Stimulated activated CD8-positive, alpha-beta memory T cell treated with anti-CD3 and anti-CD28 coated beads, Interleukin-15, amount 100 ng/mL, for 24 hours (primary cell): Measurements from ENCODE around the gene DCBLD2.
A peak's percentile ranks its signal among the peaks of the same experiment; 100 is the strongest.

Source experiments
- DNase-seq: peaks from one replicate; pipeline ENCODE4 v3.0.0-alpha.2; 2020; ENCODE audit warnings: low read depth

Gene DCBLD2, protein sequence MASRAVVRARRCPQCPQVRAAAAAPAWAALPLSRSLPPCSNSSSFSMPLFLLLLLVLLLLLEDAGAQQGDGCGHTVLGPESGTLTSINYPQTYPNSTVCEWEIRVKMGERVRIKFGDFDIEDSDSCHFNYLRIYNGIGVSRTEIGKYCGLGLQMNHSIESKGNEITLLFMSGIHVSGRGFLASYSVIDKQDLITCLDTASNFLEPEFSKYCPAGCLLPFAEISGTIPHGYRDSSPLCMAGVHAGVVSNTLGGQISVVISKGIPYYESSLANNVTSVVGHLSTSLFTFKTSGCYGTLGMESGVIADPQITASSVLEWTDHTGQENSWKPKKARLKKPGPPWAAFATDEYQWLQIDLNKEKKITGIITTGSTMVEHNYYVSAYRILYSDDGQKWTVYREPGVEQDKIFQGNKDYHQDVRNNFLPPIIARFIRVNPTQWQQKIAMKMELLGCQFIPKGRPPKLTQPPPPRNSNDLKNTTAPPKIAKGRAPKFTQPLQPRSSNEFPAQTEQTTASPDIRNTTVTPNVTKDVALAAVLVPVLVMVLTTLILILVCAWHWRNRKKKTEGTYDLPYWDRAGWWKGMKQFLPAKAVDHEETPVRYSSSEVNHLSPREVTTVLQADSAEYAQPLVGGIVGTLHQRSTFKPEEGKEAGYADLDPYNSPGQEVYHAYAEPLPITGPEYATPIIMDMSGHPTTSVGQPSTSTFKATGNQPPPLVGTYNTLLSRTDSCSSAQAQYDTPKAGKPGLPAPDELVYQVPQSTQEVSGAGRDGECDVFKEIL

DNA sequence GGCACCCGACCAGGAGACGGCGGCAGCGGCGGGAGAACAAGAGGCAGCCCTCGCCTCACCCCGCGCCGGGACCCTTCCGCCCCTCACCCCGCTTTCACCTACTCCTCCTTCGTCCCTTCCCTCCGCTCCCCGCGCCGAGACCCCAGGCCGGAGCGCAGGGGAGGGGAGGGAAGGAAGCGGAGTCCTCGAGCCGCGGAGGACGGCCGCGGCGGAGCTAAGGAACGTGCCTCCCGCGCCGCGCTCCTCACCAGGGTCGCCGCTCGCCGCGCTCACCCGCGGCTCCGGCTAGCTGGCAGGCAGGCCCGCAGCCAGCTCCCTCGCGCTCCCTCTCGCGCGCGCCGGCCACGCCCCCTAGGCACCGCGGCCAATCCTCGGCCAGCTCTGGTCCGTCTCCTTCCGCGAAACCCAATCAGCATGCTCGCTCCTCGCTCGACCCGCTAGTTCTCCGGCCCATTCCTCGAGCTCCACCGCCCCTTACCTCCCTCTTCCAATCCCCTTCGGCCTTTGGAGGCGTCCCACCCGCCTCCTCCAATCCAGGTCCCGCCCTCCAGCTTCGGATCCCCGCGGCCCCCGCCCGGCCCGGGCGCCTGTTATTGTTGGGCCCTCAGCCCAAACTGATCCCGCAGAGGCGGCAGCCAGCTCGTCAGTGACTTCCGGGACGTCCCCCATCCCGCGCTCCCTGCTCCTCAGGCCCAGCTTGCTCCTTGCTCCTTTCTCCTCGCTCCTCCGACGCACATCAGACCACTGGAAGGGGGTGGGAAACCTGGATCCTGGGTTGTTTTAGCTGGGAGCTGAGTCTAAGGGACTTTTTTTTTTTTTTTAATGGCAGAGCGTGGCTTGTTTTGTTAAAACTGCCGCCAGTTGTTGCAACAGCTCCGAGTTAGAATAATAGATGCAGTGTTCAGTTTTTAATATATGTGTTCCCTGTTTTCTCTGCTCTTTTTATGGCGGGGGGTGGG, at the start of gene DCBLD2:
DCBLD2 (minus strand) TSS at position 304 of the 959 bp plus-strand sequence. CDS start 369 bp downstream, outside the sequence.
- DNase-seq: peak; percentile 74

DNA sequence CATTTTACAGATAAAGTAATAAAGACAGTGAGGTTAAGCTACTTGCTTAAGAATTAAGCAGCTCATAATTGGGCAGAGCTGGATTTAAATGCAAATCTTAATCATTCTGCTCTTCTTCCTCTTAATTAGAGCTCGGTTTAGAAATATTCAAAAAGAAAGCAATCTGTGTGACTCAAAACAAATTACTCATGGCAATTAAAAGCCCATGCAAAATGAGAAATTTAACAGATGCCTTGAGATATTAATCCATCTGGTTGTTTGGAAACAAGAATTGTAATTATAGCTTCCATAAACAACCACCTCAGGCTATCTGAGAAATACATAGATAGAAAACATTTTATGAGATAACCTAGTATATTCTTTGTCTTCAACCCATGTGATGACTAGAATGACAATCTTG, 44.2 kb upstream of the DCBLD2 start:
- no peak for DNase-seq

- no peak for DNase-seq
Measured at GRCh38 chr3:98945101-98945524, 43.6 kb upstream of the DCBLD2 start.

DNA sequence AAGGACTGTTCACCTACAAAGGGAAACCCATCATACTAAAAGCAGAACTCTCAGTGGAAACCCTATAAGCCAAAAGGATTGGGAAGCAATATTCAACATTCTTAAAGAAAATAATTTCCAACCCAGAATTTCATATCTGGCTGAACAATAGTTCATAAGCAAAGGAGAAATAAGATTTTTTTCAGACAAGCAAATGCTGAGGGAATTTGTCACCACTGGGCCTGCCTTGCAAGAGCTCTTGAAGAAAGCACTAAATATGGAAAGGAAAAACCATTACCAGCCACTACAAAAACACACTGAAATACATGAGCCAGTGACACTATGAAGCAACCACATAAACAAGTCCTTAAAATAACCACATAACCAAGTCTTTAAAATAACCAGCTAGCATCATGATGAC, 28.9 kb upstream of the DCBLD2 start:
- DNase-seq: no peak

GRCh38 chr3:98921957-98922356, 20.5 kb upstream of the DCBLD2 start:
- no peak for DNase-seq

DNA sequence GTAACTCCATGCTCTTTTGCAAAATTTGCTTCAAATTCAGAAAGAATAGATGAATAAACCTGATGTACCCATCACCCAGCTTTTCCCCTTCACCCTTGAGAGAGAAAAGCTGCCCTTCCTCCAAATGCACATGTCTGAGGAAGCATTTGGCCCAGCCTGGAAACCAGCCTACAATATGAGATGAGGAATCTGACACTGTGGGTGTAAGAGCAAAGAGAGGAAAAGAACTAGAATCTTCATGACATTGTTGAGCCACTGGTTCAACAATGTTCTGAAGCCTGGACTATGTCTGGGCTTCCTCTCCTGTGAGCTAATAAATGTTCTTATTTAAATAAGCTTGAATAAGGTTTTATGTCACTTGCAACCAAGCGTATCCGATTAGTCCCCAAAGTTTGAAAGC, 18.7 kb upstream of the DCBLD2 start:
- no peak for DNase-seq

GRCh38 chr3:98918586-98918985, 17.1 kb upstream of the DCBLD2 start:
- no peak for DNase-seq

- DNase-seq: no peak
Measured at GRCh38 chr3:98917608-98918007, 16.1 kb upstream of the DCBLD2 start.

GRCh38 chr3:98914210-98915080, 12.9 kb upstream of the DCBLD2 start:
- no peak for DNase-seq

- DNase-seq: no peak
Measured at GRCh38 chr3:98912448-98912847, 11.0 kb upstream of the DCBLD2 start.

DNA sequence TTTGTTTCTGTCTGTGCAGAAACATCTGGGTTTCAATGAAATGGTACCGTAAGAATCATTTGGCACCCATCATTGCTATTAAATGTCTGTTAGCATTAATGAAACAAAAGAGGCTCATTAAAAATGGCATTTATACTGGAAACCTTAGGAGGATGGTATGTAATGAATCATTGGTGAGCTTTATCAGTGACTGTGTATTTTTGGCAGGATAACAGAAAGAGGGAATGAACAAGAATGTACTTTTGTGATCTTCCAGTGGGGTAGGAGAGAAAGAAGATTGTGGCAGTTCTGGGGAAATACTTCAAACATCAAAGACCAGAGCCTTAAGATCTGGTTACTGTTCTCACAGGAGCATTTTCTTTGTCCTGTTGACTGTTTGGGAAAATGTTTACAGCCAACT, 4.7 kb upstream of the DCBLD2 start:
- no peak for DNase-seq

DNA sequence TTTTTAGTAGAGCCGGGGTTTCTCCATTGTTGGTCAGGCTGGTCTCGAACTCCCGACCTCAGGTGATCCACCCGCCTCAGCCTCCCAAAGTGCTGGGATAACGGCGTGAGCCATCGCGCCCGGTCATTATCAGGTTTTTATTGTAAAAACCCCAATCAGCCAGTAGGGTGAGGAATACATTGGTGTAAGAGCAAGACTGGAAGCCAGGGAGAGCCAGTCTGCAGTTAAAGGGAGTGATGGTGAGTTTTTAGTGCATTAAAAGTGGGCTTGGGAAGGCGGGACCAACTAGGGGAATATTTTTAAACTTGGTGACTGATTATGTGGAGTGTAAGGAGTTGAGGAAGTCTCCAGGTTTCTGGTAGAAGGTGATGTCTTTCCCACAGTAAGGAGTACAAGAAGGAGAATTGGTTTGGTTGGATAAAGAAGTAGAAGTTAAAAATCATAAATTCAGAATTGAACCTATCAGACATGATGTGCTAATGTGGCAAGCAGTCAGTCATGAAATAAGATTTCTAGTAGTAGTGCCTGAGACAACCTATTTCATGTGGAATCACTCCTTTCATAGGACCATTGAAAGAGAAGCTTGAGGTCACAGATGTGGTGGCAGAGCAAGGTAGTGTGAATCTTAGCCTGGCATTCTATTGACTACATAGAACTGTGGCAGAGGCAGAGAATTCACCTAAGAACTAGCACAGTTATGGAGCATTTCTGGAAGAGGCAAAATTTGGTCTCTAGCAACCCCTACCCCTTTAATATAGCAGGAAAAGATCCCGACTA, 2.4 kb upstream of the DCBLD2 start:
- no peak for DNase-seq

DNA sequence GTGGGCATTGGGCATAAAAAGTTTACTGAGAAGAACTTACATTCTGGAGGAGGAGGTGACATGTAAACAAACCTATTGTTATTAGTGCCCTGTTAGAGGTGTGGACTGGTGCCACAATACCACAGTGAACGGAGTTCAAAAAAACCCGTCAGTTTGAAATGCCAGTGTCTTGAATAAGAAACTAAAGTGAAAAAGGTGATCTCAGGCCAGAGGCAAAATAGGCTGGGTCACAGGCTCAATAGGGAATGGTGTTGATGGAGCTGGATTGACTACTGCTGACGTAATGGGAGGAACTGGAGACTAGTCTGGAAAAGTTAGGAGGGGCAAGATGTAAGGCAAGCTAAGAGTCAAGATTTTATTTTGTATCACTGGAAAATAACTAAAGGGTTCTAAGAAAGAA, 1.6 kb upstream of the DCBLD2 start:
- DNase-seq: no peak

- no peak for DNase-seq
Measured at GRCh38 chr3:98902351-98902740, 851 bp upstream of the DCBLD2 start.

- no peak for DNase-seq
Measured at GRCh38 chr3:98901119-98901391, 440 bp downstream of the DCBLD2 start.

DNA sequence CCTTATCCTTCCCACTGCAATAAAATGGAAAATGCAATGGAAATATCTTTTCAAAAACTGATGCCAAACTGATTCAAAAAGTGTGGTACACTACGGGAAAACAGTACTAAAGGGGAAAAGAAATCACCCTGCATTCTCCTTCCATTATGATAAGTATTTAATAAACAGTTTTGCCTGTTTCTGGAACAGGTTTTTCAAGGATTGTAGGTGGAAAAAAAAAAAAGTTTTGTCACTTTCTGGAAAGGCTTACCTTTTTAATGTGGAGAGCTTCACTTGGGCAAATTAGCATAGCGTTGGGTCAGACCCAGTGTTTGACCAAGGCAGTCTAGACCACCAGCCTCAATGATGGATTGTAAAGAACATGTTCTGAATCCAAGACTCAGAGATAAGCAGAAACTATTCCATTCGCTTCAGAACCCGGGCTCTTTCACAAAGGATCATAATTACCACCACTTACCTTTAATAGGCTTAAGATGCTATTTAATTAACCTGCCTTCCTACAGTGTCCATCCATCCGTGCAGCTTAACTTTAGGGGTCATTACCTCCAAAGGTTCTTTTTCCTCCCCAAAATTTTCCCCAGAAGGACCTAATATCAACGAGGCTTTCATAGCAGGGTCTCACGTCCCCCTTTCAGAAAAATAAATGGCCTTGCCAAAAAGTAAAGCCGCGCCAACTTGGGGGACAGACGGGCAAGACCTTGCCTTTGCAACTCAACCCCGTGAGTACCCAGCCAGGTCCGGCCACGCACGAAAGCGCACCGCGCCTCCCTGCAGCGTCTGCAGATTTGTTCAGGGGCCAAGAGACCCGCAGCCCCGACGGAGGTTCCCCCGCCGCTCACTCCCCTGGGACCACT, 1.0 kb downstream of the DCBLD2 start:
- DNase-seq: no peak

DNA sequence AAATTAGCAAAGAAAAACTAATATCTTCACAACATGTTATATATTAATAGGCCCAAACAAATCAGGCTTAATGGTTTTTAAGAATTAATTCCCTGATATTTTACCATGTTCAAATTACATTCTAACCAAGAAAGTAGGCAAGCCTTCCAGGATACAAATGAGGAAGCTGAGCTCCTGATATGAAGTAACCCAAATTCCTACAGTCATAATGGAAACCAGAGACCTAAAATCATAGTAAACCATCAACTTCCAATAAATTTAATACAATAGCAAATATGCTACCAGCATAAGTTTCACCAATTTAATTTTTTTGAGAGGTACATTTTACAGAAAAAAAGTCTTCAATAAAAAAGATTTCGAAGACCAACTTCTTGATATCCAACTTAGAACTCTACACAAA, 3.8 kb downstream of the DCBLD2 start:
- no peak for DNase-seq

DNA sequence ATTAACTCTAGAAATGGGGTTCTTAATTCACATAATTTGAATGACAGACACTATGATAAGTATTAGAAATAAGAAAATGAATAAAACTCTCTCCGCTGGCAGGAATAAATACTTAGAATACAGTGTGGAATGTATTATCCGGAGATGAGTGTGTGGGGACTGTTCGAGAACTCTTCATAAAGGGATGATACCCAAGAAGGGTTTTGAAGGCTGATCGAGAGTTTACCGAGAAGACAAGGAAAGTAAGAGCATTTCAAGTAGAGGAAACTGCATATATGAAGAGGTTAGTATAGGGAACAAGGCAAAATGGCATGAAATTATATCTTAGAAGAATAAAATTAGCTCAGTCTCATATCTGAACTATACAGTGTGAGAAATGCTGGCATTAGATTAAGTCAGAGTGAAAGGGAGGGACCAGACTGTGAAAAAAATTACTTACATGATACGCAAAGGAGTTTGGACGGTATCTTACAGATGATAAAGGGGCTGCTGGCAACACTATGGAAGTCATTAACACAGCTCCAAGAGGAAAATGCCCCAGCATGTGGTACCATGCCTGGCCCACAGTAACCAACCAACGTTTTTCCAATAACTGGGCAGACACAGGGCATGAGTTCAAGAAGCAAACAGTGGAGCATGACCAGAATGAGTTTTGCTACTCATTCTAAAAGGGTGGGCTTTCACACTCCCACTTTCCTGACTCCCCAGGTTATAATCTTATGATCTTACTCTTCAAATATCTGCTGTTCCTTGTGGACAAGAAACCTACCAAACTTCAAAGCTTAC, 6.5 kb downstream of the DCBLD2 start:
- DNase-seq: no peak

DNA sequence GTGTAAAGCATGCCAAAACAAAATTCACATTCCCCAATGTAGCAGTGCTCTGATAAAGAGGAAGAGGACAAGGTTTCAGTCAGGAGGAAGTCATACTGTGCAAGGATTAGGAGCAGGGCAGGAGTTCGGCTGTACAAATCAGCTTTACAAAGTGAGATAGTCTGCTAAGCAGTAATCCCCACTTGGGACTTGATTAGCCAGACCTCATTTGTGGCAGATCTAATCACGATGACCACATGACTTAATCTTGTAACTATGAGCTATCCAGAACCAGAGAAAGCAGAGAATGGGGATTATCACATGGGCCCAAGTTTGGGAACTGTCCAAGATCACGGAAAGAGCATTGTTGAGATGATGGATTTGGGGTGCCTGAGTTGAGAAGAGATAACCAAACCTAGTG, 7.8 kb downstream of the DCBLD2 start:
- DNase-seq: no peak
